HT1080 (cell line): Measurements from ENCODE around the gene TP53BP2. TPM values are rescaled to one million over a fixed set of nuclear protein-coding genes. Genes with fewer than 3 reads are reported as not detected.
"Not testable (repeated sequence)": the region's sequence is repeated elsewhere in the genome, so short reads cannot be mapped to it uniquely, and the experiment has no call there.

ENCODE experiments used
- DNase-seq: peaks from one replicate; pipeline ENCODE4 v3.0.0-alpha.2; 2015; ENCODE audit warnings: low read depth
- total RNA-seq: library from RNA; depleted of rRNA; stranded (reverse); fragments of >200 nt; shearing (Covaris generic); gene quantifications from 2 replicates; pipeline ENCODE4 v1.2.3, GENCODE V29; 2014

Gene TP53BP2
- total RNA-seq, 1 experiment from 2014 or later = 22.8 TPM

DNA sequence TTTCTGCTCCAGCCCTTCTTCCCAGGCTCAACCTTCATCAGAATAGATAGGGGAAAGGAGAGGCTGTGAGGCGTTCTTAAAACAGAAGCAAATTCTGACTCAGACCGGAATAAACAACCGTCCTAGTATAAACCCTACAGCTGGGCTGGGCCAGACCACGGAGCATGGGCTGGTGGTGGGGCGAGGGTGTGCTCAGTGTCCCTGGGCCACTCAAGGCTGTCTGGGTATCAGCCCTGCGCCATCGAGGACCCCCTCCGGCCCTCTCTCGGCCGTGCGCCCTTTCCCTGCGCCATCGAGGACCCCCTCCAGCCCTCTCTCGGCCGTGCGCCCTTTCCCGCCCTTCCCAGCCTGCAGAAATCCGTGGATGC lies 97.4 kb downstream of the TP53BP2 start:
- no peak for DNase-seq

DNA sequence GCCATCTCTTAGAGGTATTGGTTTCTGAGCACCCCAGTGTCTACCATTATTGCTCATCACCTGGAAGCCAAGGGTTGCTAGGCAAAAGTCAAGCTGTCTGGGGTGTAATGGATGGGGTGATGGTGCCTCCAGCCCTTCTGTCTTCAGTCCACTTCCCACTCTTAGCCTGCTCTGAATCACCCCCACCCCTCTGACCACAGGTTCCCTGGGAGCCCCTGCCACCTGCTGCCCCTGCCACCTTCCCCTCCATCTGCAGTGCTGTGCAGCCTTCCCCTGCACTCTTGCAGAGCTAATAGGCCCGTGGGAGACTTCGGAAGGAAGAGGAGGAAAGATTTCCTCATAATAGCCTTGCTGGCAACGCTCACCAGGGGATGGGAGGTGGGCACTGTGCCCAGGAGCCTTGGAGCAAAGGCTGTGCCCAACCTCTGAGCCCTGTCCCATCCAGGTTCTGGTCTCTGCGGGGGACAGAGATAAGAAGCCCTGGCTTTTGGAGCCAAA lies 97.9 kb downstream of the TP53BP2 start:
- no peak for DNase-seq

DNA sequence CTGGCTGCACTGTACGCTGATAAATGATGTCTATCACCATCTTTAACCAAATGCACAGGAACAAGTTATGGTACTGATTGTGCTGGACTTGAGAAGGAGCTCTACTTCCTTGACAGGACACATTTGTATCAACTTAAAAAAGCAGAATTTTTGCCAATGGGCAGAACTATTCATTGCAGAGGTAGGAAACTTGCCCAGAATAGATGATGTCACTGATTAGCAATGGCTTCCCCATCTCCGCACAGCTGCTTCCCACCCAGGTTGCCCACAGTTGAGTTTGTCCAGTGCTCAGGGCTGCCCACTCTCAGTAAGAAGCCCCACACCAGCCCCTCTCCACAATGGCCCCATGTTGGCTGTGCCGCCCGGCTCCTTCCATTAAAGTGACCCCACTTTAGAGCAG lies 100.0 kb downstream of the TP53BP2 start:
- no peak for DNase-seq

DNA sequence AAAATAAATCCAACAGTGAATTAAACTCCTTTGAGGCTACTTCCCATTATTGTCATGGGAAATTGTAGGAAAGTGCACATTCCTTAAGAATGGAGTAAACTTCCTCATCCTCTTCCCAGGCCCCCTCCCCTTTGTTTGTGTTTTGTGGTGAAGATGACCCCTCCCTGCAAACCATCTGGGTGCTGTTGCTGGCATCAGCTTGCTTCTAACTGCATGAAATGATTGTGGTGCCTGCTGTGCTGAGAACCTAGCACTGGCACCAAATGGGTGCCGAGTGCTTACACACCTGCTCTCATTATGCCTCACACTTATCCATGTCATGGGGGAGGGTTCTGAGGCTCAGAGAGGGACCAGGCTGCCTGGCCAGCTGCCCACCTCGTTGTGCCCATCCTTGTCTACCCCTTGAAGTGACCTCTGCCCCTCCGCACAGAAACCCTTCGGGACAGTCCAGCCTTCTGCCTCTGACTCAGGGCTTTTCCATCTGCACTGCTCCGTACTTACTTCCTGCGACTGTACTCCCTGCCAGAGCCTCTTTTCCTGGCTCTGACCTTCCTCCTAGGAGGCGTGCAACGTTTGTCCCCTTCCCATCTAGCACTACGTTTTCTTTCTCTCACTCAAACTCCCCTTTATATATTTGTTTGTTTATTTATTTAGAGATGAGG lies 102.8 kb downstream of the TP53BP2 start:
- no peak for DNase-seq

DNA sequence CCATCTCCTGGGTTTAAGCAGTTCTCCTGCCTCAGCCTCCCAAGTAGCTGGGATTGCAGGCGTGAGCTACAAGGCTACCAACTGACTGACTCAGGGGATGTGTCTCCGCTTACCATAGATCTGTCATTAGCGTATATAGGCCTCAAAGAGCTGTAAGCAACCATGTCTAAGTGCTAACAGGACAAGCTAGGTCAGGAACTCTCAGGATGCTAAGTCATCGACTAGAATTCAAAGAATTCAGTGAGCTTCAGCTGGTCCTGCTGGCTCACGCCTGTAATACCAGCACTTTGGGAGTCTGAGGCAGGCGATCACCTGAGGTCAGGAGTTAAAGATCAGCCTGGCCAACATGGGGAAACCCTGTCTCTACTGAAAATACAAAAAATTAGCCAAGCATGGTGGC lies 103.9 kb downstream of the TP53BP2 start:
- DNase-seq = no peak

DNA sequence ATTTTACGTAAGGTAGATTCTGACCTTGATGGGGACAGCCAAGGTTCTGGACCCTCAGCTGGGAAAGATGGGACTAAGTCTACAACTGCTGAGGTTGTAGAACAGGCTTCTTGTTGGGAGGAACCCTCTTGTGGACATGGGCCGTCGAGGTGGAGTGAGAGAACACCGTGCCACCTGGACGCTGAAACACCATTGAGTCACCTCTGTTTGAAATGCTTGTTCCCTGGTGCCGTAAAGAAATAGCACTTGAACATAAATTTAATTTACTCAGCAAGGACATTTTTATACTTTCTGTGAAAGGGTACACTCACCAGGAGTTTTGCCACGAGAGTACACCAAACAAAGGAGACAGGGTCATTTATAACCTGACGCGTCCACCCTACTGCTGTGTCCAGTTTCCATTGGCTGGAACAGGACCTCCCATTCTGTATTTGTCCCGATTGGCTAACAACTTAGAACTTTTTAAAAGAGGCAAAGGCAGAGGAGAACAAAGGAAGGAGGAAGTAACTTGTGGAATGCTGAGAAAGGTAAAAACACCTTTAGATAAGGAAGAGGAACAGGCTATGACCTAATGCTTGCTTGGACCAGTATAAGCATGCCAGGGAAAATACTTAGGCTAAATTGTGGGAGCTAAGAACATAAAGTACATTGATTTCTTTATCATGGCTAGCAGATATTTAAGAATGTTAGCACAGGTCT lies 105.6 kb downstream of the TP53BP2 start:
- not testable (repeated sequence) for DNase-seq

DNA sequence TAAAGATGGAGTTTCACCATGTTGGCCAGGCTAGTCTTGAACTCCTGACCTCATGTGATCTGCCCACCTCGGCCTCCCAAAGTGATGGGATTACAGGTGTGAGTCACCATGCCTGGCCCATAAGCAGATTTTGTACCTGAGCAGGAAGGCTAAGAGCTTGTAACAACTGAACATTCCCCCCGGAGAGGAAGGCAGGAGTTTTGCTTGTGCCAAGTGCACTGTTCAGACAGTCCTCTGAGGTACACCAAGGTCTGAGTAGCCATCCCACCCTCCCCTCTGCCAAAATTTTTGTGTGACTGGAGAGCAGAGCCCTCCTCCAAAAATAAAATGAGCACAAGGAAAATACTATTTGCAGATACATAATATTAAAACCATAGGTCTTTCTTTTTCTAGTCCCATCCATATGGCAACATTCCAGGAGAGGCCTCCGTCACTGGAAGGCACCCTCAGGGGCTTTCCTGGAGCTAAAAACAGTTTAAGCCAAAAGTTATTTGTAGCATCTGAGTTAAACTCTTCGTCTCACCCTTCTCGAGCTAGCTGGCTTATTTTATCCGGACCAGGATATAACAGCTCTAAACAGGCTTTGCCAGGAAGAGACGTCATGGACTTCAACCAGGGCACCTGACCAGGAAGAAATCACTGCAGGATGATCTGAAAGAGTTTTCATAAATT lies 106.2 kb downstream of the TP53BP2 start:
- no peak for DNase-seq

DNA sequence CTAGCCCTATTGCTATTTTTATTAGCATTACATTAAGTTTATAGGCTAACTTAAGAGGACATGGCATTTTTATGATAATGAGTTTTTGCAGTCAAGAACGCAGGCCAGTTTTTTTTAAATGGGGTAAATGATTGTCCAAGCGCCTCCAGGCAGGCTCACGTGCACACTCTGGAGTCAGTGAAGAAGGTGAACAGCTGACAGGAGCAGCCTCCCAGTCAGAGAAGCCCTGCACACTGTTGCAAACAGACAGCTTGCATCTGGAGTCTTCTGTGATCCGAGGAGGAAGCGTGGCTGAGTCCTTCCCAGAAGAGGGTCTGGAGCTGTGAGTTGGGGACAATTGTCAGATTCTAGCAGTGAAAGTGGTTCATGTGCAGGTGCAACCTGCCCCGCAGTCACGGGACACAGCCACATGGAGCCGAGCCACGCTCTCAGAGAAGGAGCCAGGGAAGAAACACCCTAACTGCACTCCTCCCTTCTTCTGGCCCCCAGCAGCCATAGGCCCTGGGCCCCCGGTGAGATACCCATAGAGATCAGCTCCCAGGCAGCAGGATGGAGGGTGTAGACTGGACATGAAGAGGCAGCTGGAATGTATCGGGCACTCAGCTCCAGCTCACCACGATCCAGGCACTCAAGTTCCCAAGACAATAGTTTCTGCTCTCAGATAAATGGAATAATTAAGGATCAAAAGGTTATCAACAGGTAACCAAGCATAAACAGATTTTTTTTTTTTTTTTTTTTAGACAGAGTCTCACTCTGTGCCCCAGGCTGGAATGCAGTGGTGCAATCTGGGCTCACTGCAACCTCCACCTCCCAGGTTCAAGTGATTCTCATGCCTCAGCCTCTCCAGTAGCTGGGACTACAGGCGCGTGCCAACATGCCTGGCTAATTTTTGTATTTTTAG lies 107.0 kb downstream of the TP53BP2 start:
- DNase-seq = no peak

DNA sequence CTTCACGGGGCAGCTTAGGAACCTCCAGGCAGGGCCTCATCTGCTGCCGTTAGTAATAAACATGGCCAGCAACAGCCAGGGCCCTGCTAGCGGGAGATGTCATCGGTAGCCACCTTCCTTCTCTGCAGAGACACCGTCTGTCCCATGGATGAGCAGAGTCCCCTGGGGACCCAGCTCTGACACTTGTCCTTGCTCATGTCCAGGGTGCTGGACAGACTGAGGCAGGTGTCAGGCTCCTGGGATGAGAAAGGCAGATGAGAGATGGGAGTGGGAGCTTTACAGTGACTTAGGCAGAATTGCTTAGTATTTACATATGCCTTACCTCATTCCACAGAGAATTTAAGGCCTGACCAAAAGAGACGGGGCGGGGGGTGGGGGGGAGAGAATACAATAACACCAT lies 108.4 kb downstream of the TP53BP2 start:
- no peak for DNase-seq

DNA sequence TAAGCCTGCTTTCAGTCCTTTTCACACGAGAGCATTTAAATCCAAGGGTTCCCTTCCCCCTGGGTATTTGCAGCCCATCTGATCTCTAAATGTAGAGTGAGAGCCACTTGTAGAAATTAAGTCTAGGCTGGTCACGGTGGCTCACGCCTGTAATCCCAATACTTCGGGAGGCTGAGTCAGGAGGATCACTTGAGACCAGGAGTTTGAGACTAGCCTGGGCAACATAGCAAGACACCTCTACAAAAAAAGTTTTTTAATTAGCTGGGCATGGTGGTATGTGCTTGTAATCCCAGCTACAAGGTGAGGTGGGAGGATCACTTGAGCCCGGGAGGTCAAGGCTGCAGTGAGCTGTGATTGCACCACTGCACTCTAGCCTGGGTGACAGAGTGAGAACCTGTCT lies 109.1 kb downstream of the TP53BP2 start:
- not testable (repeated sequence) for DNase-seq

DNA sequence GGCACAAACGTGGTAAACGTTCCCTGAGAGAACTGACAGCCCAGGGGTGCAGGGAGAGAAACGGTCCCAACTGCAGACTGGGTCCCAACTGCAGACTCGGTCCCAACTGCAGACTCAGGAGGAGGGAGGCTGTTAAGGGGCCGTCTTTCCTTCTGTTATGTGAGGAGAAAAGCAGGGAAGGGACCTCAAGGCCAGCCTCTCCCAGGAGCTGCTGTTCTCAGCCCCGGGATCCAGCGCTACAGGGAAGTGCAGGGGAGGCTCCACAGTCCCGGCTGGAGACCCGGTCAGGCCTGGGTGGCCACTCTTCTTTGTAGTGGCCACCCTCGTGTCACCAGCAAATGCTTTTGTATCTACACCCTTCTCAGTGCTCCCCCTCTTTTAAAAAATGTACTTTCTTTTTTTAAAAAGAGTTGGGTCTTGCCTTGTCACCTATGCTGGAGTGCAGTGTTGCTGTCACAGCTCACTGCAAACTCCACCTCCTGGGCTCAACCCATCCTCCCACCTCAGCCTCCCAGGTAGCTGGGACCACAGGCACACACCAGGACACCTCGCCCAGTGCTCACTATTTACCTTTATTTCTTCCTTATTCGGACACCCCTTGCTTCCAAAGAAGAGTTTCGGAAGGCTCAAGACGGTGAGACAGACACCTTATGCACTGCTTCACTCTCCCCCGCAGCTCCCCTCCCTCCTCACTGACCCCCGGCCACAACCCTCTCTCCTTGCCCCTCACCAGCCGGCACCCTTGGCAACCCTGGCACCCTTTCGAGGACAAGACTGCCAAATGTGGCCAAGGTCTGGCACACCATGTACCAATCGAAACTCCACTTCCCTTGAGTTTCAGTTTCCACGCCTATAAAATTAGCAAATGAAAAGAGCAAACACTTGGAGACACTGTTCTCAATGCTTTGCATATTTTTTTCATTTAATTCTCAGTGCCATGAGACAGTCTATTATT lies 111.6 kb downstream of the TP53BP2 start:
- no peak for DNase-seq

DNA sequence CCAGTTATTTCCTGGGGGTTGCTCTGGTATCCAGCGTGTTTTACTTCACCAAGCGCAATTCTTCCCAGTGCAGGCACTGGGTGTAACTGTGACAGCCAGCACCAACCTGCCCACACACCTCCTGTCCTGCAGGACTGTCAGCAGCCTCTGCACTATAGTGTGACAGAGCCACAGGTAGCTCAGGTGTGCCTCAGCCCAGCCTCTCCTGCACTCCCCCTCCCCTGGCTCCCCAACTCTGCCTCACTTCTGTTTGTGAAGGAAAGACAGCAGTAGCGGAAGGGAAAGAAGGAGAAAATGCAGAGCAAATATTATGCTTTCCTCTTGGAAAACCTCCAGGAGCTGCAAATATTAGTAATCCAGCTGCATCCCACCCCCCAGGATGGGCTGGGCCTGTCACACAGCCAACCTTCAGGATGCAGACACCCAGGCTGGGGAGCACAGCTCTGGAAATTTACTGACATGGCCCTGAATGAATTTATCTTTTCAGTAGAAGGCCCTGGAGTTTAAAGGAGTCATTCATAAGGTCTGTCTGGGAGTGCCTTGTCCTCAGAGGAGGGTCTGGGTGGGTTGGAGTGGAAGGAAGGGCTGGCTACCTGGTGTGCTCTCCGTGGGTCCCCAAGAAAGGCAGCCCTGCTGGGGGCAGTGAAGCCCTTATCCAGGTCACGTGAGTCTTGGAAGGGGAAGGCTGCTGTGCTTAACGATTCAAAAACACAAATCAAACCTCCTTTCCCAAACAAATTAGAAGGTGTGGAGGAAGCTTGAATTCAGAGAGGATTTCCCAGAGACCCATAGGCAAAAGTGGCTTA lies 112.6 kb downstream of the TP53BP2 start:
- peak; percentile 39 for DNase-seq

DNA sequence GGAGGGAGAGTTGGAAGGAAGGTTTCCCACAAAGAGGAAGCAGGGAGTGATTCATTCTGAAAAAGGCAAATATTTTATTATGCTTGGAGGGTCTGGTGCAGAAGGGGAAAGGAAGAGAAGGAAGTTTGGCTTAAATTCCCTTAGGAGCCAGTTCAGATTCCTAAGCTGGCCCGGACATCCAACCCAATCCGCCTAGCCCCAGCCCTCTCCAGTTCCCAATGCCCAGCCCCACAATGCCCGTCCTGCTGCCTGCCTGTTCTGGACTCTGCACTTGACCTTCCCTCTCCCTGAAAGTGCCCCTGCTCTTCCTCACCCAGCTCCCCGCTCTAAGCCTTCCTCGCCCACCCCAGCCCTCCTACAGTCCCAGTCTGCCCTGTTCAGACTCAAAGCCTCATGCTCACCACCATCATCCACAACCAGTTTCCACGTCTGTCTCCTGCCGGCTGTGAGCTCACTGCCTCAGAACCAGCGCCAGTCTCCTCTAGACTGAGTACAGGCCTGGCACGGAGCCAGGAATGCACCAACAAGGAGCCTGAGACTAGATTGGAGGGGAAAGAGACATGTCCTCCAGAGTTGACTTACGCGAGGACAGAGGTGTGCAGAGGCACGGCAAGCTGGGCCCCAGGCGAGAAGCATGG lies 114.5 kb downstream of the TP53BP2 start:
- DNase-seq = peak; percentile 86

DNA sequence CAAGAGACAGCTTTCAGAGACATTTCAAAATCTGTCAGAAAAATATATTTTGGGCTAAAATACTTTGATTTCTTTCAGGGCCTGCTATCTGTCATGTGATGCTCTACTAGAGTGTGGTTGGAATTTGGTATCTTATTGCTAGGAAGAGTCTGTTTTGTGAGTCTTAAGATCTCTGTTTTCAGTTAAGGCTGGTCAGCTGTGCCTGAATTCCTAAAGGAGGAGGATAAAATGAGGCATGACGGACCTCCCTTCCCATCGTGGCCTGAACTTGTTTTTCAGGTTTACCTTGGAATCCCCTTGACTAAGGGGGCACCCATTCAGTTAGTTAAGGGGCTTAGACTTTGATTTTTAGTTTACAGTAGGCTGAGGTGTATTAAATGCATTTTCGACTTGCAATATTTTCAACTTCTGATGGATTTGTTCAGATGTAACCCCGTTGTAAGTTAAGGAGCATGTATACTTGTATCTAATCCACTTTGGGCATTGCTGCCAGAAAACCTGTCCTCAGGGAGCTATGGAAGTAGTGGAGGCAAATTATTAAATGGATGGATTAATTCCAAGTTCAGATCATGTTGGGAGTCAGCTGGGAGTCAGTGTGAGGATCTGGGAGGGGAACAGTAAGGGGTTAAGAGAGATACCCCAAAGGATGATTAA lies 115.1 kb downstream of the TP53BP2 start:
- DNase-seq = no peak

DNA sequence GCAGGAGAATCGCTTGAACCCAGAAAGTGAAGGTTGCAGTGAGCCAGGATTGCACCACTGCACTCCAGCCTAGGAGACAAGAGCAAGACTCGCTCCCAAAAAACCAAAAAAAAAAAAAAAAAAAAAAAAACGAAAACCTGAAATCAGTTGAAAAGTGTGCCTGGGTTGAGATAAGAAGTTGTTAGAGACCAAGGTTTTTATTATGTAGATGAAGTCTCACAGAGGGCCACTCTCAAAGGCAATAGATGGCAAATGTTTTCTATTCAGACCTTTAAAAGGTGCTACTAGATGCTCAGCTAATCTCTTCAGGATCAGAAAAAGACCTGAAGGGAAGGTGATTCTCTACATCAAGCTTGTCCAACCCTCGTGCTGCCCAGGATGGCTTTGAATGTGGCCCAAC lies 115.8 kb downstream of the TP53BP2 start:
- DNase-seq = no peak
